ENCODE measurements around the gene GALK2.
"Not testable (repeated sequence)": the region's sequence is repeated elsewhere in the genome, so short reads cannot be mapped to it uniquely, and the experiment has no call there.

Gene GALK2

GRCh38 chr15:49287481-49287880, 117.4 kb downstream of the GALK2 start:
- DNase-seq = no peak

- DNase-seq = peak; percentile 15
Measured at GRCh38 chr15:49288391-49288790, 118.3 kb downstream of the GALK2 start.

- DNase-seq = no peak
Measured at GRCh38 chr15:49290191-49290590, 120.1 kb downstream of the GALK2 start.

DNA sequence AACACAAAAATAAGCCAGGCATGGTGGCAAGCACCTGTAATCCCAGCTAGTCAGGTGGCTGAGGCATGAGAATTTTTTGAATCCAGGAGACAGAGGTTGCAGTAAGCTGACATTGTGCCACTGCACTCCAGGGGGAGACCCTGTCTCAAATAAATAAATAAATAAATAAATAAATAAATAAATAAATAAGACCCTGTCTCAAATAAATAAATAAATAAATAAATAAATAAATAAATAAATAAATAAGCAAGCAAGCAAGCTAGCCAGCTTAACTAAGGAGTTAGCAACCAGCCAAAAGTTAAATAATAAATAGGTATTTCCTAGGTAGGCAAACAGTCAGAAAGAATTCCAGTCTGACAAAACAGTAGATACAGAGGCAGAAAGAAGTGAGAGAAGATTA, 123.9 kb downstream of the GALK2 start:
- no peak for DNase-seq

DNA sequence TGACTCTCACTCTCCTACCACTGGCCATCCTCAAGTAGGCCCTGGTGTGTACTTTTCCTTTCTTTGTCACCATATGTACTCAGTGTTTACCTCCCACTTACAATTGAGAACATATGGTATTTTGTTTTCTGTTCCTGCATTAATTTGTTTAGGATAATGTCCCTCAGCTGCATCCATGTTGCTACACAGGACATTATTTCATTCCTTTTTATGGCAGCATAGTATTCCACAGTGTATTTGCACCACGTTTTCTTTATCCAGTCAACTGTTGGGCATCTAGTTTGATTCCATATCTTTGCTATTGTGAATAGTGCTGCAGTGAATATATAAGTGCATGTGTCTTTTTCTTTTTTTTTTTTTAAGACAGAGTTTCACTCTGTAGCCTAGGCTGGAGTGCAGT, 126.2 kb downstream of the GALK2 start:
- no peak for DNase-seq

- no peak for DNase-seq
Measured at GRCh38 chr15:49297584-49297983, 127.5 kb downstream of the GALK2 start.

GRCh38 chr15:49300856-49301255, 130.8 kb downstream of the GALK2 start:
- DNase-seq = no peak

- DNase-seq = no peak
Measured at GRCh38 chr15:49301562-49301961, 131.5 kb downstream of the GALK2 start.

DNA sequence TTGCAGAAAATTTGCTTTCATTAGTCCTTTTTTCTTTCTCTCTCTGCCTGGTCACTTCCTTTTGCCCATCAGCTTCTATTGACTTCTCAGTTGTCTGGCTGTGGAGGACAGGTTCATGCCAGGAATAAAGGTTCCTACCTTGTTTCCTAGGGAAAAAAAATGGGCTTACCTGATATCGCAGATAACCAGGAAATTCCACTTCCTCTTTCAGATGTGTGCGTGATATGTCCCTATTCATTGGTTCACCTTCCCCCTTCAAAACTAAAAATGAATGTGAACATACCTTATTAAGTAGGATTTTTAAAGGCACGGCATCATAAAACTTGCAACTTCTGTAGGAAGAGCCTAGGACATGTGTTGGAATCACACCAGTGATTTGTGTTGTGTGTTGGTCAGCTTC, 133.0 kb downstream of the GALK2 start:
- no peak for DNase-seq

- DNase-seq = no peak
Measured at GRCh38 chr15:49306551-49306950, 136.5 kb downstream of the GALK2 start.

GRCh38 chr15:49308686-49309085, 138.6 kb downstream of the GALK2 start:
- no peak for DNase-seq

DNA sequence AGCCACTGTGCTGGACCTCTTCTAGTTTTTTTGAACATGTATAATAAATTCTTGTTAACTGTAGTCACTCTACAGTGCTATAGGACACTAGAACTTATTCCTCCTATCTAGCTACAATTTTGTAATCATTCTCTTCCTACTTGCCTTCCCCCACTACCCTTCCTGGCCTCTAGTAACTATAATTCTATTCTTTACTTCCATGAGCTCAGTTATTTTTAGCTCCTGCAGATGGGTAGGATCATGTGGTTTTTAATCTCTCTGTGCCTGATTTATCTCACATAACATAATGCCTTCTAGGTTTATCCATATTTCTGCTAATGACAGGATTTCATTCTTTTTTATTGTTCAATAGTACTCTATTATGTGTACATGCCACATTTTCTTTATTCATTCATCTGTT, 139.8 kb downstream of the GALK2 start:
- DNase-seq = no peak

- DNase-seq = no peak
Measured at GRCh38 chr15:49313650-49314049, 143.6 kb downstream of the GALK2 start.

GRCh38 chr15:49314716-49315115, 144.7 kb downstream of the GALK2 start:
- no peak for DNase-seq

DNA sequence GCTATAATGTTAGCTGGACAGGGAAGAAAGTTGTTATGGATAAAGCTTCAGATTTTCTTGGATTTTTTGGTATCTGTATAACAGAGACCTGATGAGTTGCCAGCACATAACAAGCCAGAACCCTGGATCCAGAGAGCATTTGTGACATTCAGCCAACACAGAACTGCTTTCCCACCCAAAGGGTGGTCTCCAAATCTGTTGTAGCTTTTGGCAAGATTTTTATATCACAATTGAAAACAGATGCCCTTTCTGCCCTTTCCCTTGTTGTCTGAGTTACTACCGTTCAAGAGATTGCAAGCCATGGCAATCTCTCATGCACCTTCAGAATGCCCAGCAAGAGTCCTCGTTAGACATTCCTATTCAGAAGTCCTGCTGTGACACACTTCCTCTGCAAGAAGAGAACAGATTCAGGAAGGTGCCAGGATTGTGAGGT, 145.4 kb downstream of the GALK2 start:
- no peak for DNase-seq

DNA sequence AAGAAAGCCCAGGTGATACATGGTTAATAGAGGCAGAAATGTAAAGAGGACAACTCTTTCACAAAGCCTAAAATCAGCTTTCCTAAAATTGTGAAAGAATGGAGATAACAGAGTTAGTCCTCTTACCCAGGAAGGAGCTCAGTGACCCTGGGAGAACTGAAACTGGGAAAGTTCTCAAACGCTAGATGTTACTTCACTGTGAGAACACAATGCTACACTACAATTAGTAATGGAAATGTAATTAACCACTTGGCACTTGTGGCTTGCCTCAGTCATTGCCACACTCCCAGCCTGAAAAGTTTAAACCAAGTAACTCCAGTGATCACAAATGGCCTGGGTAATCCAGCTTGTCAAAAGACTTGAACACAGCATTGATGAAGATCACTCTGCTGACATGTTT, 150.3 kb downstream of the GALK2 start:
- no peak for DNase-seq

- DNase-seq = no peak
Measured at GRCh38 chr15:49323207-49323606, 153.2 kb downstream of the GALK2 start.

- no peak for DNase-seq
Measured at GRCh38 chr15:49327927-49328326, 157.9 kb downstream of the GALK2 start.

GRCh38 chr15:49328941-49329340, 158.9 kb downstream of the GALK2 start:
- DNase-seq = no peak

GRCh38 chr15:49330166-49330565, 160.1 kb downstream of the GALK2 start:
- no peak for DNase-seq

DNA sequence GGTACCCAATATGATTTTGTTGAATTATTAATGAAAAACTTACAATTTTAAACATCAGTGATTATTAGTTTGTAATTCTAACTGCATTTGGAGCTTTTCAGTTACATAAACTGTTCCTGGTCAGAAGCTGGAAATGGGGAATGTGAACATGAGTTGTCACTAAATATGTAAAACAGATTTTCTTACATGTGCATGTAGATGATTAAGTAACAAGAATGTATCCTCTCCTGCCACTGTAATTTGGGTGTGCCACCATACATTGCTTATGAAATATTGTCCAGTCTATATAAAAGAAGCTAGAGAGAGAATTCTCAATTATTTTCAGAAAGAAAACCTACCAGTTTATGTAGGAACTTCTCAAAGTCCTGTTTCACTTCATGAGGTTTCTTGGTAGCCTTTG, 161.4 kb downstream of the GALK2 start:
- no peak for DNase-seq

- no peak for DNase-seq
Measured at GRCh38 chr15:49331951-49332350, 161.9 kb downstream of the GALK2 start.

DNA sequence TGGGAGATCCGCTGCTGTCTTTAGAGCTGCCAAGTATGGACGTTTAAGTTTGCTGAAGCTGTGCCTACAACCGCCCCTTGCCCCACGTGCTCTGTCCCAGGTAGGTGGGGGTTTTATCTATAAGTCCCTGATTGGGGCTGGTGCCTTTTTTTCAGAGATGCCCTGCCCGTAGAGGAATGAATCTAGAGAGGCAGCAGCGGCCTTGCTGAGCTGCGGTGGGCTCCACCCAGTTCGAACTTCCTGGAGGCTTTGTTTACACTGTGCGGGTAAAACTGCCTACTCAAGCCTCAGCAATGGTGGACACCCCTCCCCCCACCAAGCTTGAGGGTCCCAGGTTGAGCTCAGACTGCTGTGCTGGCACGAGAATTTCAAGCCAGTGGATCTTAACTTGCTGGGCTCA, 169.6 kb downstream of the GALK2 start:
- no peak for DNase-seq

GRCh38 chr15:49343546-49343945, 173.5 kb downstream of the GALK2 start:
- DNase-seq = no peak

DNA sequence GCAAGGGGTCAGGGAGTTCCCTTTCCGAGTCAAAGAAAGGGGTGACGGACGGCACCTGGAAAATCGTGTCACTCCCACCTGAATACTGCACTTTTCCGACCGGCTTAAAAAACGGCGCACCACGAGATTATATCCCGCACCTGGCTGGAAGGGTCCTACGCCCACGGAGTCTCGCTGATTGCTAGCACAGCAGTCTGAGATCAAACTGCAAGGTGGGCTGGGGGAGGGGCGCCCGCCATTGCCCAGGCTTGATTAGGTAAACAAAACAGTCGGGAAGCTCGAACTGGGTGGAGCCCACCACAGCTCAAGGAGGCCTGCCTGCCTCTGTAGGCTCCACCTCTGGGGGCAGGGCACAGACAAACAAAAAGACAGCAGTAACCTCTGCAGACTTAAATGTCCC, 184.4 kb downstream of the GALK2 start:
- DNase-seq = not testable (repeated sequence)

DNA sequence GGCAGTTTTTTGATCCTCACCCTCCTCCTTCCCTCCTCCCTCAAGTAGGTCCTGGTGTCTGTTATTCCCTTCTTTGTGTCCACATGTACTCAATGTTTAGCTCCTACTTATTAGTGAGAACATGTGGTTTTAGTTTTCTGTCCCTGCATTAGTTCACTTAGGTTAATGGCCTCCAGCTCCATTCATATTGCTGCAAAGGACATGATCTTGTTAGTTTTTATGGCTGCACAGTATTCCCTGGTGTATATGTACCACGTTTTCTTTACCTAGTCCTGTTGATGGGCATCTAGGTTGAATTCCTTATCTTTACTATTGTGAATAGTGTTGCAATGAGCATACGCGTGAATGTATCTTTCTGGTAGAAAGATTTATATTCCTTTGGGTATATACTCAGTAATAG, 191.3 kb downstream of the GALK2 start:
- DNase-seq = no peak

Data from NCI-H446 treated with DMSO at 0.1 percent for 48 hours (cell line).